GM10248 (cell line): ENCODE measurements around the gene FAM120AOS.

ENCODE experiments used
- CTCF ChIA-PET: fragments of 300-600 bp; sonication (Branson Sonifier 250); formaldehyde crosslinking; extraction: SDS; loops from one replicate; lab custom pipeline; 2021; ENCODE audit warnings: antibody characterized with exemption; lab: Yijun Ruan, JAX
- POLR2A ChIA-PET: fragments of 350-650 bp; sonication (Branson Sonifier 250); formaldehyde crosslinking; extraction: SDS; loops from one replicate; lab custom pipeline; 2020; ENCODE audit warnings: antibody characterized with exemption; lab: Yijun Ruan, JAX
- DNase-seq: peaks from one replicate; pipeline ENCODE4 v3.0.0; 2012; ENCODE audit errors: extremely low spot score
- CTCF ChIP-seq: IDR thresholded peaks from 2 replicates; pipeline ENCODE4 v1.5.1; 2012; ENCODE audit warnings: mild to moderate bottlenecking, low read depth; ENCODE audit errors: extremely low read depth, missing control alignments, control extremely low read depth

Gene FAM120AOS

GRCh38 chr9:93416530-93417235, 36.7 kb downstream of the FAM120AOS start:
- ChIA-PET CTCF (interaction anchor here (1.3 to 1.6 kb wide), 2 partner anchors 14 to 33 kb away, joined by 4 to 6 read pairs; no protein-coding TSS in a partner anchor), POLR2A (no interaction called here)
- TF ChIP-seq CTCF: no peak

GRCh38 chr9:93415176-93415690, 38.1 kb downstream of the FAM120AOS start:
- no peak for DNase-seq
- POLR2A ChIA-PET: no interaction called here
- CTCF ChIA-PET: interaction anchor here (1.3 to 1.6 kb wide), 2 partner anchors 12 to 14 kb away, joined by 3 to 6 read pairs; no protein-coding TSS in a partner anchor
- no peak for TF ChIP-seq CTCF

More at GRCh38 chr9:93416530-93417235, 36.7 kb downstream of the FAM120AOS start:
- DNase-seq: no peak

GRCh38 chr9:93413530-93413929, 39.9 kb downstream of the FAM120AOS start:
- DNase-seq: no peak
- no peak for TF ChIP-seq CTCF
- ChIA-PET POLR2A (no interaction called here), CTCF (no interaction called here)

GRCh38 chr9:93406371-93406770, 47.0 kb downstream of the FAM120AOS start:
- DNase-seq: no peak
- POLR2A ChIA-PET: no interaction called here
- CTCF ChIA-PET: no interaction called here
- no peak for TF ChIP-seq CTCF

- no peak for TF ChIP-seq CTCF
- ChIA-PET CTCF (no interaction called here), POLR2A (no interaction called here)
- no peak for DNase-seq
Measured at GRCh38 chr9:93398471-93398870, 54.9 kb downstream of the FAM120AOS start.

GRCh38 chr9:93397661-93398373, 55.6 kb downstream of the FAM120AOS start:
- ChIA-PET POLR2A (no interaction called here), CTCF (no interaction called here)
- TF ChIP-seq CTCF: no peak
- no peak for DNase-seq
